Choroid plexus epithelial cell (primary cell): Measurements from ENCODE around the gene DYSF.

ENCODE experiments used
- DNase-seq: peaks from one replicate; pipeline ENCODE4 v3.0.0-alpha.2; 2010; ENCODE audit warnings: low read depth
- H3K4me3 ChIP-seq: 2 replicates; pipeline ENCODE4 v1.5.1; 2011; ENCODE audit warnings: low read depth, mild to moderate bottlenecking, control low read depth, low read length, moderate library complexity
- TF ChIP-seq, protein P1 (sequence below): conservative IDR thresholded peaks from 2 replicates; pipeline ENCODE4 v1.5.1; 2011; ENCODE audit warnings: low read depth, mild to moderate bottlenecking, control low read depth, inconsistent platforms, low read length, moderate library complexity

DYSF gene

DNA sequence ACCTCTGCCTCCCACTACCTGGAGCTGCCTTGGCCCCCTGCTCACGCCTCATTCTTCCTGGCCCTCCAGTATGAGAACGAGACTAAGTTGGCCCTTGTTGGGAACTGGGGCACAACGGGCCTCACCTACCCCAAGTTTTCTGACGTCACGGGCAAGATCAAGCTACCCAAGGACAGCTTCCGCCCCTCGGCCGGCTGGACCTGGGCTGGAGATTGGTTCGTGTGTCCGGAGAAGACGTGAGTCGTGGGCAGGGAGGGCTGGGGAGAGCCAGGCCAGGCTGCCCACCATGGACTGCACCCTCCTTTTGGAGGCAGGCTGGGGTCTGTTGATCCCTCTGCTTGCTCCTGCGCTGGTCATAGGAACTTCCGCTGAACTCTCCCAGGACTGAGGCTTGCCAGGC lies 114.7 kb downstream of the DYSF start:
- TF ChIP-seq, protein P1, sequence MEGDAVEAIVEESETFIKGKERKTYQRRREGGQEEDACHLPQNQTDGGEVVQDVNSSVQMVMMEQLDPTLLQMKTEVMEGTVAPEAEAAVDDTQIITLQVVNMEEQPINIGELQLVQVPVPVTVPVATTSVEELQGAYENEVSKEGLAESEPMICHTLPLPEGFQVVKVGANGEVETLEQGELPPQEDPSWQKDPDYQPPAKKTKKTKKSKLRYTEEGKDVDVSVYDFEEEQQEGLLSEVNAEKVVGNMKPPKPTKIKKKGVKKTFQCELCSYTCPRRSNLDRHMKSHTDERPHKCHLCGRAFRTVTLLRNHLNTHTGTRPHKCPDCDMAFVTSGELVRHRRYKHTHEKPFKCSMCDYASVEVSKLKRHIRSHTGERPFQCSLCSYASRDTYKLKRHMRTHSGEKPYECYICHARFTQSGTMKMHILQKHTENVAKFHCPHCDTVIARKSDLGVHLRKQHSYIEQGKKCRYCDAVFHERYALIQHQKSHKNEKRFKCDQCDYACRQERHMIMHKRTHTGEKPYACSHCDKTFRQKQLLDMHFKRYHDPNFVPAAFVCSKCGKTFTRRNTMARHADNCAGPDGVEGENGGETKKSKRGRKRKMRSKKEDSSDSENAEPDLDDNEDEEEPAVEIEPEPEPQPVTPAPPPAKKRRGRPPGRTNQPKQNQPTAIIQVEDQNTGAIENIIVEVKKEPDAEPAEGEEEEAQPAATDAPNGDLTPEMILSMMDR, result no peak
- no peak overlapping the region for H3K4me3 ChIP-seq
- DNase-seq, result no peak

DNA sequence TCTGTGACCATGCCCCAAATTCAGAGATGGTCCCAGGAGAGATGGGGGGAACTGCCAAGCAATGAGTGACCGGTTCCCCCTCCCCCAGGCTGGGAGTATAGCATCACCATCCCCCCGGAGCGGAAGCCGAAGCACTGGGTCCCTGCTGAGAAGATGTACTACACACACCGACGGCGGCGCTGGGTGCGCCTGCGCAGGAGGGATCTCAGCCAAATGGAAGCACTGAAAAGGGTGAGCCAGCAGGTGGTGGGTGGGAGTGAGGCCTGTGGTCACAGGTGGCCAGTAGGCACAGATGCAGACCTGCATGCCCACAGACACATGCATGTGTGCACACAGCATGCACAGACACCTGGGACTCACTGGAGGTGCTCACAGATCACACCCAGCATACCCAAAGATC lies 117.2 kb downstream of the DYSF start:
- no peak overlapping the region for H3K4me3 ChIP-seq

DNA sequence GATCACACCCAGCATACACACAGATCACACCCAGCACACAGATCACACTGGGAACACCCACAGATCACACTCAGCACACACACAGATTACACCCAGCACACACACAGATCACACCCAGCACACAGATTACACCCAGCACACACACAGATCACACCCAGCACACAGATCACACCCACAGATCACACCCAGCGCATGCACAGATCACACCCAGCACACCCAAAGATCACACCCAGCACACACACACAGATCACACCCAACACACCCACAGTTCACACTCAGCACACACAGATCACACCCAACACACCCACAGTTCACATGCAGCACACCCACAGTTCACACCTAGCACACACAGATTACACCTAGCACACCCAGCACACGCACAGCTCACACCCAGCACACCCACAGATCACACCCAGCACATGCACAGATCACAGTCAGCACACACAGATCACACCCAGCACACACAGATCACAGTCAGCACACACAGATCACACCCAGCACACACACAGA lies 117.6 kb downstream of the DYSF start:
- no peak overlapping the region for H3K4me3 ChIP-seq
- DNase-seq, result no peak
- TF ChIP-seq, protein P1, result no peak

More for the DNA sequence above, 117.2 kb downstream of the DYSF start:
- DNase-seq, result no peak
- TF ChIP-seq, protein P1, result no peak

DNA sequence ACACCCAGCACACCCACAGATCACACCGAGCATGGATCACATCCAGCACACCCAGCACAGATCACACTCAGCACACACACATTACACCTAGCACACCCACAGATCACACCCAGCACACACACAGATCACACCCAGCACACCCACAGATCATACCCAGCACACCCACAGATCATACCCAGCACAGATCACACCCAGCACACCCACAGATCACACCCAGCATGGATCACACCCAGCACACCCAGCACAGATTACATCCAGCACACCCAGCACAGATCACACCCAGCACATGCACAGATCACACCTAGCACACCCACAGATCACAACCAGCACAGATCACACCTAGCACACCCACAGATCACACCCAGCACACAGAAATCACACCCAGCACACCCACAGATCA lies 118.6 kb downstream of the DYSF start:
- TF ChIP-seq, protein P1, result no peak
- no peak for DNase-seq

DNA sequence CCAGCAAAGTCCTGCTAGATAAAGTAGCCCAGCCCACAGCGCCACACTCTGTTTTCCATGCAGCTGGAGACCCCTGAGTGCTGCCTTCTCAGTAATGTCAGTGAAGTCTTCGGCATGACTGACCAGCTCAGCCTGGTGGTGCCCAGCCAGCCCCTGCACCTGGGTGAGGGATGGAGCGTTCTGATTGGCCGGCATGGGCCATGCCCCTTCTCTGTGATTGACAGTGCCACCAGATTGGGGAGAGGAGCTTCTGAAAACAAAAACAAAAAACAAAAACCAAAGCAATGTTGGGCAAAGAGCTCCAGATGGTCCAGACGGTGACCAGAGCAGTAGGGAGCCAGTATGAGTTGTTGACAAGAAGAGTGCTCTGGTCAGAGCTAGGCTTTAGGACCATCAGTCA lies 122.6 kb downstream of the DYSF start:
- TF ChIP-seq, protein P1, result no peak
- no peak for DNase-seq
- H3K4me3 ChIP-seq, result no peak overlapping the region

More for the DNA sequence above, 118.6 kb downstream of the DYSF start:
- H3K4me3 ChIP-seq, result no peak overlapping the region

DNA sequence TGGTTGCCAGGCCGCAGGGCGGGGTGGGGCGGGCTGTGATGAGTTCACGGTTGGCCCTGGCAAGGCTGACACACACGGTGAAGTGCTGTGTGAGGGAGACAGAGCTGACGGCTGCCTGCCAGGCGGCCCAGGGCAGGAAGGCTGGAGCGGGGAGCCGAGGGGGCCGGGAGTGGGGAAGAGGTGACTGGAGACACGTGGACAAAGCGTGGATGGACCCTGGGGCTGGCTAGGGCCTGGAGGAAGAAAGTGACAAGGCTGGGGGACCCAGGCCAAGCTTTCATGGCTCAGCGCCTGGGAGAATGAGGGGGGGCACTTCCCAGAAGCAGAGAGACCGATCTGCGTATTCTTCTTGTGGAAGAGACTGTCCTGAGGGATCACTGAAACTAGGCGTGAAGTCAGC lies 123.2 kb downstream of the DYSF start:
- TF ChIP-seq, protein P1, result no peak
- no peak for DNase-seq
- no peak overlapping the region for H3K4me3 ChIP-seq

DNA sequence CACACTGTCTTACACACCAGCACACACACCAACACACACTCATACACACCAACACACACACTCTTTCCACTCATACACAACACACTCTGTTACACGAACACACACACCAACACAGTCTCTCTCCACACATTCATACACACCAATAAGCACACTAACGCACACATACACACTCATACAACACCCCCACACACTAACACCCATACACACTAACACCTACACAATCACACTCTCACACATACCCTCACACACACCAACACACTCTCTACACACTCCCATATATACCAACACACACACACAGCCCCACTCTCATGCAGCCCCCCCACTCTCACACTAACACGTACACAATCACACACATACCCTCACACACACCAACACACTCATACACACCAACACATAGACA lies 123.8 kb downstream of the DYSF start:
- no peak for DNase-seq
- TF ChIP-seq, protein P1, result no peak
- no peak overlapping the region for H3K4me3 ChIP-seq
